ENCODE measurements around the gene QPCT. TPM values are rescaled to one million over a fixed set of nuclear protein-coding genes. Genes with fewer than 3 reads are reported as not detected.
A peak's percentile ranks its signal among the peaks of the same experiment; 100 is the strongest.
"Not testable (repeated sequence)": the region's sequence is repeated elsewhere in the genome, so short reads cannot be mapped to it uniquely, and the experiment has no call there.

Gene QPCT
- total RNA-seq, 4 donors from 2014 or later = 1.9 to 10.9 (median 5.3) TPM

GRCh38 chr2:37376421-37377186 is 32.2 kb downstream of the QPCT start:
- ATAC-seq (ENCODE audit: low FRiP score) (peak; percentile 62), DNase-seq (ENCODE audit: low spot score) (no peak)
- no peak for TF ChIP-seq CTCF (IDR thresholded peaks at IDR 0.05)

DNA sequence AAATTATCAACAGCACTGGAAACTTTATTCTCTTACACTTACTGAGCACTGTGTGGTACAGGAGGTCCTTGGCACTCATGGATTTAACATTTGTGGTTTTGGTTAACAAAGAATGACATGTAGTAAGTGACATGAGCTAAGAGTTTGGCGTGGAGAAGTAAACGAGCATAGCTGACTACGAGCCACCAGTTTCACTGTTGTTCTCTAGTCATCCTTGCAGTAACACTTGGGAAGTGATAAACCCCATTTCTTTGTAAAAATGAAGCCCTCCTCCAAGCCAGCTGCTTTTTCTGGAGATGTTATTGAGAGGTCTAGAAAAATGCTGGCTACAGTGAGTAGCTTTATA is 32.7 kb downstream of the QPCT start:
- ATAC-seq (ENCODE audit: low FRiP score) (no peak), DNase-seq (ENCODE audit: low spot score) (no peak)
- no peak for TF ChIP-seq CTCF (IDR thresholded peaks at IDR 0.05)

DNA sequence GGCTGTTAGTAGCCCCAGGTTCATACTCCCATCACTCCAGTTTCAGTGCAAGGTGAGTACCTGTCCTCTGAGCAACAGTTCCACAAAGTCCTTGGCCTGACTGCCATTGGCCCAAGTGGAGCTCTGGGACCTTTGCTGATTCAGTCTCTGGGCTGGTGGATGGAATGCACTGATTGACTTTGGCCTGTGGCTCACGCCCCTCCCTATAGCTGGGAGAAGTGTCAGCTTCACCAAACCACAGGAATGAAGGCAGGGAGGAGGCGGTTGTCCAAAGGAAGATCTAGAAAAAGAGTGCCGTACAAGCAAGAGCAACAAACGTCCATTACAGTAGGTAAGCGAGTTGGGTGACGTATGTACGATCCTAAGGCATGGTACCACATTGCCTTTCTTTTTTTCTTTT is 34.0 kb downstream of the QPCT start:
- ATAC-seq (ENCODE audit: low FRiP score) = no peak

DNA sequence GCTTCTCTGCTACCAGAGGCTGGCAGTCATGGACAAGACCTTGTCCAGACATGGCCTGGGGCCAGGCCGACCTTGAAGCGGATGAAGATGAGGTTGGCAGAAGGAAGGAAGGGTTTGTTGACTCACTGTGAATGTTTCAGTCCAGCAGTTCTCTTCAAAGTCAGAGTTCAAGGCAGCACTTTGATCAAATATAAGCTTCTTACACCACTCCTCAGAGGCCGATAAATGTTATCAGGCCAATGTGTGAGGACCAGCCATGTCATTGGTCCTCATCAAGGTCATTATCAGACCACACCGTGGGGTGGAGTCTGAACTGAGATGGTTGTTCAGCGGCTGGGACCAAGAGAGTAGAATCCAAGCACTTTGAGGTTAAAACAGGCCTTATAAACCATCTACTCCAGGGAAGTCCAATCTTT is 35.5 kb downstream of the QPCT start:
- ATAC-seq (ENCODE audit: low FRiP score) = no peak
- no peak for TF ChIP-seq CTCF (IDR thresholded peaks at IDR 0.05)
- no peak for DNase-seq (ENCODE audit: low spot score)

More for the DNA sequence above, 34.0 kb downstream of the QPCT start:
- DNase-seq (ENCODE audit: low spot score) = no peak
- TF ChIP-seq CTCF (IDR thresholded peaks at IDR 0.05) = no peak

GRCh38 chr2:37380787-37381186 is 36.4 kb downstream of the QPCT start:
- not testable (repeated sequence) for ATAC-seq (ENCODE audit: low FRiP score); DNase-seq (ENCODE audit: low spot score)

DNA sequence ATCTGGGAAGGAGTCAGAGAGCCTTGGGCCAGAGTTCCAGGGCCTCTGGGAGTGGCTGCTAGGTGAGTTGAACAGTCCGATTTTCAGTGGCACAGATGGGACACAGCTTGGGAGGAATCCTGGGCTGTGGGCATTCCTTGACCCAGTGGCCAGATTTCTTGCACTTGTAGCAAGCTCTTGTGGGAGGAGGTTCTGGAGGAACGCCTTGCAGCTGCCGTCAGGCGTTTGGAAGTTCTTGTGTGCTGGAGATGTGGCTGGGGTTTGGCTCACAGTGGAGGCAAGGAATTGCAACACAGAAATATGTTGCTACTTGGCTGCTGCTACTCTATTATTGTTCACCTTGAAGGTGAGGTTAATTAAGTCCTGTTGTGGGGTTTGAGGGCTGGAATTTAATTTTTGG is 39.8 kb downstream of the QPCT start:
- not testable (repeated sequence) for DNase-seq (ENCODE audit: low spot score); ATAC-seq (ENCODE audit: low FRiP score)

DNA sequence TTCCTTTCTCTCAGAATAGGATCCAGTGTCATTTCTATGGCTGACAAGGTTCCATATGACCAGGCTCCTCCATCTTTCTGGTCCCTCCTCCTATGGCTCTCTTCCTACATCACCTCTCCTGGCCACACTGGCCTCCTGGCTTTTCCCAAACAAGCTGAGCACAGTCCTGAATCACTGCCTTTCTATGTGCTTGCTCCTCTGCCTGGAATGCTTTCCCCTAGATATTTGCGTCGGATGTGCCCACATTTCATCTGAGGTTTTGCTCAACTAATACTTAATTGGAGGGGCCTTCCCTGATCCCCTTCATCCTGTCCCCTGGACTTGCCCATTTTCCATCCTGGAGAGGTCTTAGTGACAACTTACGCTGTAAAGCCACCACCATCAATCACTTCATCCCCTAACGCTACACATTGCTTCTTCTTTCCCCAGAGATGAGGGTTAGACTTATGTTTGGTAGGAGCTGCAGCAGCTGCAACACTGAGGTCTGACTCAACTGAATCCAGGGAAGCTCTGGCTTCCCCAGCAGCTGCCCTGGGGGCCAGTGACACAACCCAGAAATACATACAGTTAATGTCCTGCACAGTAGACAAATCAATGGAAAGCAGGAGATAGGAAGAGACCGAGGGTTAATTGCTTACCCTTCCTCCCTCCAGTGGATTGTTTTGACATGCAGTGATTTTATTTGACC is 42.9 kb downstream of the QPCT start:
- ATAC-seq (ENCODE audit: low FRiP score) (no peak), DNase-seq (ENCODE audit: low spot score) (no peak)
- TF ChIP-seq CTCF (IDR thresholded peaks at IDR 0.05) = no peak

GRCh38 chr2:37388074-37388473 is 43.6 kb downstream of the QPCT start:
- no peak for DNase-seq (ENCODE audit: low spot score)
- ATAC-seq (ENCODE audit: low FRiP score) = peak; percentile 48
- TF ChIP-seq CTCF (IDR thresholded peaks at IDR 0.05) = no peak
